Prostate gland (tissue), 2 donors: ENCODE data around the gene DXO. TPM values are rescaled to one million over a fixed set of nuclear protein-coding genes. Genes with fewer than 3 reads are reported as not detected.

Experiments used
- DNase-seq: peaks from one replicate; pipeline ENCODE4 v3.0.0-alpha.2; 2019; ENCODE audit warnings: low spot score
- H3K27ac ChIP-seq, 2 donors: fragments of 200-600 bp; sonication (generic); 2 replicates each; pipeline ENCODE4 v1.5.1; 2017 to 2019
- H3K27me3 ChIP-seq: fragments of 200-600 bp; sonication (generic); replicated peaks from 2 replicates; pipeline ENCODE4 v1.5.1; 2019; ENCODE audit not compliant: insufficient read depth
- H3K36me3 ChIP-seq, 2 donors: fragments of 200-600 bp; sonication (generic); 1 replicate in 1 of 2; 2 replicates in 1 of 2; pipeline versions ENCODE4 v1.5.1 to v1.8.1; 2017 to 2019
- H3K4me1 ChIP-seq: fragments of 200-600 bp; sonication (generic); replicated peaks from 2 replicates; pipeline ENCODE4 v1.5.1; 2019
- H3K4me3 ChIP-seq, 2 donors: fragments of 200-600 bp; sonication (generic); 2 replicates each; pipeline ENCODE4 v1.5.1; 2017 to 2019
- H3K9me3 ChIP-seq: fragments of 200-600 bp; sonication (generic); 2 replicates; pipeline ENCODE4 v1.5.1; 2017
- CTCF ChIP-seq, 4 experiments: fragments of 200-600 bp in 2 of 4; fragments of 450-650 bp in 2 of 4; sonication (generic) in 2 of 4; IDR thresholded peaks; 1 replicate in 3 of 4; 2 replicates in 1 of 4; pipeline ENCODE4 v1.5.1; 2016 to 2019; ENCODE audit warnings: antibody characterized with exemption in 4 of 4, mild to moderate bottlenecking in 2 of 4, moderate library complexity in 2 of 4
- POLR2A ChIP-seq: fragments of 450-650 bp; IDR thresholded peaks from one replicate; pipeline ENCODE4 v1.6.1; 2016; ENCODE audit warnings: antibody characterized with exemption, mild to moderate bottlenecking
- POLR2AphosphoS5 ChIP-seq: sonication (generic); formaldehyde crosslinking; IDR thresholded peaks from one replicate; pipeline ENCODE4 v1.6.1; 2017; ENCODE audit warnings: antibody characterized with exemption
- WGBS: methylation state at CpG from one replicate; pipeline ENCODE4 v1.1.5; 2018; 5-methylcytosine and 5-hydroxymethylcytosine counted together
- intact Hi-C: fragments of 100-400 bp; cut with DNase I; formaldehyde crosslinking; loops from one replicate; pipeline ENCODE4 v1.14.2; 2022
- total RNA-seq, 2 donors: library from RNA; depleted of rRNA; stranded (reverse); fragments of >200 nt; gene quantifications; one replicate each; pipeline ENCODE4 v1.1.0, GENCODE V29; 2016

Gene DXO
- total RNA-seq, 2 donors from 2014 or later = 21.9 to 36.0 TPM

GRCh38 chr6:31963921-31964320, 8.0 kb downstream of the DXO start:
- Histone ChIP-seq H3K27me3 (no peaks in the 10 kb centered on the region), H3K4me3 (no peak overlapping the region), H3K4me1 (no peaks in the 10 kb centered on the region), H3K36me3 (peaks cover 12 to 19% of the 10 kb centered on the region in 2 donors), H3K27ac (no peak overlapping the region), H3K9me3 (no peaks in the 10 kb centered on the region)
- TF ChIP-seq CTCF (IDR thresholded peaks at IDR 0.05) = no peak
- no peak for TF ChIP-seq POLR2A
- TF ChIP-seq POLR2AphosphoS5 = no peak
- no peak for DNase-seq
- intact Hi-C loops = loop anchor here (10.0 kb wide), 1 partner anchor 191 kb away; the partner anchor contains the start of genes PPT2 and PRRT1
- WGBS = 91% methylated on average over 19 of the region's 19 CpGs

- Histone ChIP-seq H3K4me3 (no peak overlapping the region), H3K4me1 (no peaks in the 10 kb centered on the region), H3K36me3 (peaks cover 6 to 12% of the 10 kb centered on the region in 2 donors), H3K9me3 (no peaks in the 10 kb centered on the region), H3K27ac (no peak overlapping the region), H3K27me3 (no peaks in the 10 kb centered on the region)
- intact Hi-C loops = loop anchor here (10.0 kb wide), 1 partner anchor 193 kb away; the partner anchor contains the start of genes PPT2 and PRRT1
- 96% methylated on average over 12 of the region's 12 CpGs for whole genome bisulfite sequencing
- no peak for TF ChIP-seq POLR2AphosphoS5
- no peak for TF ChIP-seq CTCF (IDR thresholded peaks at IDR 0.05)
- TF ChIP-seq POLR2A = no peak
- no peak for DNase-seq
These were observed 10.3 kb downstream of the DXO start for GRCh38 chr6:31961616-31962015.

DNA sequence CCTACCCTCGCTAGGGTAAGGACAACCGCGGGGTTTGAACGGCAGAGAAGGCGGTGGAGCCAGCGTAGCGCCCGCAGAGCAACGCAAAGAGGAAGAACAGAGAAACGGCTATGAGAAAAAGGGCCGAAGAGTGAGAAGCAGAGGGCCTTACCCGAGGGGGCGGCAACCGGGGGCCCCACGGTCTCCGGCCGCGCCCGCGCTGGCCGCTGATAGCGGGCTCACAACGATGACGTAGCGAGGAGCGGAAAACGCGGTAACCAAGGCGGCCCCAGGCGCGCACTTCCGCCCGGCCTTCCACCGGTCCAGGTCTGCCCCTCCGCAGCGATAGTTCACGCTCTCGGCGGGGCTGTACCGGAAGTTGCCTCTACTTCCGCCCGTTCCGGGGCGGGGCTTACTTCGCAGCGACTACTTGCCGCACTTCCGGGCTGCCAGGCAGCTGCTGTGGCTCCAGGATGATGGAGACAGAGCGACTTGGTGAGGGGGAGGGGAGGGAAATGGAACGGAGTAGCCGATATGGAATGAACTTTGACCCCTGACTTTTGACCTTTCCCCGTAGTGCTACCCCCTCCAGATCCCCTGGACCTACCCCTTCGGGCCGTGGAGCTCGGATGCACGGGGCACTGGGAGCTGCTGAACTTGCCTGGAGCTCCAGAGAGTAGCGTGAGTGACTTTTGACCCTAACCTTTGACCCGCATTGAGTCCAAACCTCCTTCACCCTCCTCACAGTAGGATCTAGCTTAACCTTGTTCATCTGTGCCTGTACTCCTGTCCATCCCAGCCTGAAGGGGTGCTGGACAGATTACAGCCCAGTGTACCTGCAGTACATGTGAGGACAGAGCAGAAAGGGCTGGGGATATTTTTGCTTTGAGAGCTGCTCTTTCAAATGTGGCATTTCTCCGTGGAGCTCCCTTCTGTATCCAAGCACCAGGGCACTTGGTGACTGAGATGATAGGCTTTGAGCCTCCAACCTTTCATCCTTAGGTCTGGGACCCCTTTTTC, 12.9 kb downstream of the DXO start, which contains the start of the genes NELFE and SKIC2:
TSS of gene NELFE (minus strand) at position 231 of the 999 bp plus-strand sequence. CDS start 525 bp downstream, outside the sequence.
TSS of gene SKIC2 (plus strand) at position 435 of the 999 bp plus-strand sequence. CDS start at position 453, 18 bp downstream.
- TF ChIP-seq CTCF (IDR thresholded peaks at IDR 0.05) (no peak), POLR2AphosphoS5 (peak; percentile 99), POLR2A (peak; percentile 60)
- no peaks in the 10 kb centered on the region for H3K4me1 ChIP-seq
- under 1% methylated on average over 59 of the region's 59 CpGs for WGBS
- H3K27me3 ChIP-seq = no peaks in the 10 kb centered on the region
- no peaks in the 10 kb centered on the region for H3K9me3 ChIP-seq
- intact Hi-C loops = loop anchor here (2.0 kb wide), 1 partner anchor 56 kb away; the partner anchor contains the start of gene ZBTB12
- peaks cover 5 to 13% of the 10 kb centered on the region in 2 donors for H3K36me3 ChIP-seq
- H3K27ac ChIP-seq = peak within 1 kb of the TSS; percentile 63 to 73
- H3K4me3 ChIP-seq = peak within 1 kb of the TSS; percentile 59 to 65
- peak; percentile 98 for DNase-seq

GRCh38 chr6:31958412-31958740, 13.6 kb downstream of the DXO start:
- intact Hi-C loops = loop anchor here (2.0 kb wide), 1 partner anchor 56 kb away; the partner anchor contains the start of gene ZBTB12
- Histone ChIP-seq H3K4me1 (no peaks in the 10 kb centered on the region), H3K9me3 (no peaks in the 10 kb centered on the region), H3K27ac (peak overlapping the region; percentile 63 to 73), H3K36me3 (peaks cover 8 to 14% of the 10 kb centered on the region in 2 donors), H3K4me3 (peak overlapping the region; percentile 59 to 65), H3K27me3 (no peaks in the 10 kb centered on the region)
- WGBS = 8% methylated on average over 11 of the region's 11 CpGs
- no peak for TF ChIP-seq POLR2AphosphoS5
- no peak for TF ChIP-seq POLR2A
- TF ChIP-seq CTCF (IDR thresholded peaks at IDR 0.05) = no peak
- DNase-seq = no peak
